ENCODE measurements around the gene ICA1L. TPM values are rescaled to one million over a fixed set of nuclear protein-coding genes. Genes with fewer than 3 reads are reported as not detected.

ICA1L gene
- total RNA-seq: 3.6 and 6.5 TPM in 2 replicates

GRCh38 chr2:202871300-202872141 is at the start of gene ICA1L:
ICA1L (minus strand) TSS chr2:202871766; CDS start chr2:202829009, 42,757 bp downstream.

GRCh38 chr2:202911512-202912341 is 40.2 kb upstream of the ICA1L start, which contains the start of the genes CARF and WDR12:
CARF (plus strand) TSS chr2:202912275; CDS start chr2:202941903, 29,628 bp downstream.
WDR12 (minus strand) TSS chr2:202911673; CDS start chr2:202911476, 197 bp downstream.

Other genes starting within 250 kb of the ICA1L start
- 1.5 and 3.2 TPM in 2 replicates for gene FAM117B, start 236.8 kb downstream of the ICA1L start, total RNA-seq
- gene WDR12, start 39.9 kb upstream of the ICA1L start, total RNA-seq: 23.6 and 27.6 TPM in 2 replicates
- 5.7 and 8.3 TPM in 2 replicates for gene CARF, start 40.5 kb upstream of the ICA1L start, total RNA-seq
- 38.7 and 49.7 TPM in 2 replicates for gene NBEAL1, start 143.1 kb upstream of the ICA1L start, total RNA-seq

Data from aortic smooth muscle cell (primary cell).